Measurements from ENCODE around the gene ANXA11. TPM values are rescaled to one million over a fixed set of nuclear protein-coding genes. Genes with fewer than 3 reads are reported as not detected.

The ANXA11 gene
- polyA plus RNA-seq, 2 of the 4 experiments (the other 2 are of a cell fraction), result 92.6 to 119 TPM

DNA sequence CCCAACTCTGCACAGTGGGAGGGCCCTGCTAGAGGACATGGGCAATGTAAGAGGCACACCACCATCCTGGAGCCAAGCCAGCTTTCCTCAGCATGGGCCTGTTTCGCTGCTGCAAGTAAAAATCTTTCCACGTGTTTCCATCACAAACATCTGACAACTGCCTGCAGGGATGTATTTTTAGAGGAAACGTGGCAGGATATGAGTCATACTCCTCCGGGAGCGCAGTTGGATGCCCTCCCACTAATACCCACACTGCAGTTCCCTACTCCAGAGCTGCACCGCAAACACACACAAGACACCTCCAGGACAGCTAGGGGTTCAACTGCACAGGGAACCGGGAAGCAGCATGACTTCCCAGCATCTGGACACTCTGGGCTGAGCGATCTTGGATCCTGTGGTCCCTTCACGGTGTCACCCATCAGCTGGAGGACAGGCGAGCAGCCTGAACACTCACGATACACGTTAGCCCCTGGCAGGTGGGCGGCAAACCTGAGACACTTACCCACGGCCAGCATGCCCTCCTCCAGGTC is 46.7 kb downstream of the ANXA11 start (continued):
- TF ChIP-seq, protein P1, sequence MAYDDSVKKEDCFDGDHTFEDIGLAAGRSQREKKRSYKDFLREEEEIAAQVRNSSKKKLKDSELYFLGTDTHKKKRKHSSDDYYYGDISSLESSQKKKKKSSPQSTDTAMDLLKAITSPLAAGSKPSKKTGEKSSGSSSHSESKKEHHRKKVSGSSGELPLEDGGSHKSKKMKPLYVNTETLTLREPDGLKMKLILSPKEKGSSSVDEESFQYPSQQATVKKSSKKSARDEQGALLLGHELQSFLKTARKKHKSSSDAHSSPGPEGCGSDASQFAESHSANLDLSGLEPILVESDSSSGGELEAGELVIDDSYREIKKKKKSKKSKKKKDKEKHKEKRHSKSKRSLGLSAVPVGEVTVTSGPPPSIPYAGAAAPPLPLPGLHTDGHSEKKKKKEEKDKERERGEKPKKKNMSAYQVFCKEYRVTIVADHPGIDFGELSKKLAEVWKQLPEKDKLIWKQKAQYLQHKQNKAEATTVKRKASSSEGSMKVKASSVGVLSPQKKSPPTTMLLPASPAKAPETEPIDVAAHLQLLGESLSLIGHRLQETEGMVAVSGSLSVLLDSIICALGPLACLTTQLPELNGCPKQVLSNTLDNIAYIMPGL (CRISPR knock-in tag; IDR thresholded peaks at IDR 0.05; ENCODE audit: borderline replicate concordance), result no peak
- TF ChIP-seq TP53 (CRISPR knock-in tag; IDR thresholded peaks at IDR 0.05) (no peak), MYC (IDR thresholded peaks at IDR 0.05; ENCODE audit: borderline replicate concordance, low read length) (peak; percentile 75; the same call in 1 of the 2 replicates), RNF2 (IDR thresholded peaks at IDR 0.05; ENCODE audit: borderline replicate concordance, low read depth) (no peak), PHF8 (IDR thresholded peaks at IDR 0.05; ENCODE audit: borderline replicate concordance, low read depth) (no peak), FOSL2 (IDR thresholded peaks at IDR 0.05) (peak; percentile 80), FOSL2 (CRISPR knock-in tag; IDR thresholded peaks at IDR 0.05) (peak; percentile 93)
- TF ChIP-seq, protein P2, sequence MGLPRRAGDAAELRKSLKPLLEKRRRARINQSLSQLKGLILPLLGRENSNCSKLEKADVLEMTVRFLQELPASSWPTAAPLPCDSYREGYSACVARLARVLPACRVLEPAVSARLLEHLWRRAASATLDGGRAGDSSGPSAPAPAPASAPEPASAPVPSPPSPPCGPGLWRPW (IDR thresholded peaks at IDR 0.05), result no peak
- TF ChIP-seq, protein P3, sequence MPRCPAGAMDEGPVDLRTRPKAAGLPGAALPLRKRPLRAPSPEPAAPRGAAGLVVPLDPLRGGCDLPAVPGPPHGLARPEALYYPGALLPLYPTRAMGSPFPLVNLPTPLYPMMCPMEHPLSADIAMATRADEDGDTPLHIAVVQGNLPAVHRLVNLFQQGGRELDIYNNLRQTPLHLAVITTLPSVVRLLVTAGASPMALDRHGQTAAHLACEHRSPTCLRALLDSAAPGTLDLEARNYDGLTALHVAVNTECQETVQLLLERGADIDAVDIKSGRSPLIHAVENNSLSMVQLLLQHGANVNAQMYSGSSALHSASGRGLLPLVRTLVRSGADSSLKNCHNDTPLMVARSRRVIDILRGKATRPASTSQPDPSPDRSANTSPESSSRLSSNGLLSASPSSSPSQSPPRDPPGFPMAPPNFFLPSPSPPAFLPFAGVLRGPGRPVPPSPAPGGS (IDR thresholded peaks at IDR 0.05), result no peak

DNA sequence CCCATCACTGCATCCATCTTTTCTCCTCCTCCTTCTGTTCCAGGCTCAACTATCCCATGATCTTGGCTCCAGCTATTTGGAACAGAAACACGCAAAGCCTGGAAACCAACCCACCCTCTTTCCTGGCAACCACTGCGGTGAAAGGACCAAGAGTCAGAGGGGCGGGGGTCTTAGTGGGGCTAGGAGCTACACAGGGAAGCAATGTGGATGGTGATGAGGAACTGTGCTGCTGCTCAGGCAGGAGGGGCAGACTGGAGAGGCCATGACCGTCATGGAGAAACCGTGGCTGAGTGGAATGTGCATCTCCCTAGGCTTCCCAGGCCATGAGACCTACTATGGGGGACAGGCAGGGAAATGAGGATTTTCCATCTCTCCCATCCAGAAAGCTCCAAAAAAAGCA is 47.2 kb downstream of the ANXA11 start:
- Histone ChIP-seq H3K9me3 (no peaks in the 10 kb centered on the region), H3K4me3 (no peak overlapping the region), H3K4me1 (peaks cover 21% of the 10 kb centered on the region), H3K4me2 (peak overlapping the region; percentile 62; the same call in 2 of the 3 replicates), H3K27ac (peak overlapping the region; percentile 22 to 79; a peak in 4 of 6 replicates)
- TF ChIP-seq RCOR1 (IDR thresholded peaks at IDR 0.05; ENCODE audit: low read depth, low read length) (no peak), KDM1A (IDR thresholded peaks at IDR 0.05; ENCODE audit: low read depth) (no peak), FOSL2 (IDR thresholded peaks at IDR 0.05) (no peak), FOSL2 (CRISPR knock-in tag; IDR thresholded peaks at IDR 0.05) (no peak)
- WGBS (ENCODE audit: missing lambda C conversion rate), result 95% methylated on average over 5 of the region's 5 CpGs
- ChIA-PET POLR2A (interaction anchor here (0.6 kb wide), 1 partner anchor 62 kb away, joined by 3 read pairs; no protein-coding TSS in a partner anchor), CTCF (interaction anchor here (1.0 to 7.2 kb wide), 6 partner anchors 9 to 64 kb away, joined by 4 to 55 read pairs (median 8); partner anchors contain the start of gene ANXA11)
- FAIRE-seq (no peak), DNase-seq (ENCODE audit: low read depth in 1 of 2, low spot score in 1 of 2) (no peak), ATAC-seq (no peak)

DNA sequence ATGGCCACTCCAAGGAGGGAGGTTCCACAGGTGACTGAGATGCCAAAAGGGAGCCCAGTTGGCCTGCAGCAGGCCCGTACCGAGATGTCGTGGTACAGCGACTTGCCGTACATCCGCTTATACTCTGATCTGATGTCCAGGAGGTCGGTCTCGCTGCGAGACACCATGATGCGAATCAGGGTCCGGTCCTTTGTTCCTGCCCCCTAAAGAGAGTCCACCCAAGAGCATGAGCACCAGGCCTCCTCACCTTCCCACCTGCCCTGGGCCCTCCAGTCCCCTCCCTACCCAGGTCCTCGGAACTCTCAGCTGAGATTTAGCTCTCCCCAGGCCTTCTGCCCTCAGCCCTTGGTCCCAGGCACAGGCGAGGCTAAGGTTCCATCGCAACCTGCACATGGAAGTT is 47.8 kb downstream of the ANXA11 start:
- ChIA-PET CTCF (interaction anchor here (1.0 to 7.2 kb wide), 5 partner anchors 8 to 65 kb away, joined by 4 to 55 read pairs (median 10); partner anchors contain the start of gene ANXA11), POLR2A (no interaction called here)
- Histone ChIP-seq H3K4me1 (peaks cover 20% of the 10 kb centered on the region), H3K27ac (peak overlapping the region in 1 of 2 experiments; percentile 79; a peak in 2 of 6 replicates), H3K9me3 (no peaks in the 10 kb centered on the region), H3K4me3 (no peak overlapping the region), H3K4me2 (no peak overlapping the region)
- FAIRE-seq (no peak), DNase-seq (ENCODE audit: low read depth in 1 of 2, low spot score in 1 of 2) (no peak), ATAC-seq (no peak)
- no peak for TF ChIP-seq JUN (IDR thresholded peaks at IDR 0.05)
- no peak for TF ChIP-seq SREBF2 (IDR thresholded peaks at IDR 0.05)
- TF ChIP-seq FOSB (CRISPR knock-in tag; IDR thresholded peaks at IDR 0.05), result no peak
- TF ChIP-seq, protein P4, sequence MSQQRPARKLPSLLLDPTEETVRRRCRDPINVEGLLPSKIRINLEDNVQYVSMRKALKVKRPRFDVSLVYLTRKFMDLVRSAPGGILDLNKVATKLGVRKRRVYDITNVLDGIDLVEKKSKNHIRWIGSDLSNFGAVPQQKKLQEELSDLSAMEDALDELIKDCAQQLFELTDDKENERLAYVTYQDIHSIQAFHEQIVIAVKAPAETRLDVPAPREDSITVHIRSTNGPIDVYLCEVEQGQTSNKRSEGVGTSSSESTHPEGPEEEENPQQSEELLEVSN (IDR thresholded peaks at IDR 0.05; ENCODE audit: borderline replicate concordance, low read depth), result no peak
- no peak for TF ChIP-seq EHF (CRISPR knock-in tag; IDR thresholded peaks at IDR 0.05)
- no peak for TF ChIP-seq HOXA7 (CRISPR knock-in tag; IDR thresholded peaks at IDR 0.05)
- TF ChIP-seq, protein P5, sequence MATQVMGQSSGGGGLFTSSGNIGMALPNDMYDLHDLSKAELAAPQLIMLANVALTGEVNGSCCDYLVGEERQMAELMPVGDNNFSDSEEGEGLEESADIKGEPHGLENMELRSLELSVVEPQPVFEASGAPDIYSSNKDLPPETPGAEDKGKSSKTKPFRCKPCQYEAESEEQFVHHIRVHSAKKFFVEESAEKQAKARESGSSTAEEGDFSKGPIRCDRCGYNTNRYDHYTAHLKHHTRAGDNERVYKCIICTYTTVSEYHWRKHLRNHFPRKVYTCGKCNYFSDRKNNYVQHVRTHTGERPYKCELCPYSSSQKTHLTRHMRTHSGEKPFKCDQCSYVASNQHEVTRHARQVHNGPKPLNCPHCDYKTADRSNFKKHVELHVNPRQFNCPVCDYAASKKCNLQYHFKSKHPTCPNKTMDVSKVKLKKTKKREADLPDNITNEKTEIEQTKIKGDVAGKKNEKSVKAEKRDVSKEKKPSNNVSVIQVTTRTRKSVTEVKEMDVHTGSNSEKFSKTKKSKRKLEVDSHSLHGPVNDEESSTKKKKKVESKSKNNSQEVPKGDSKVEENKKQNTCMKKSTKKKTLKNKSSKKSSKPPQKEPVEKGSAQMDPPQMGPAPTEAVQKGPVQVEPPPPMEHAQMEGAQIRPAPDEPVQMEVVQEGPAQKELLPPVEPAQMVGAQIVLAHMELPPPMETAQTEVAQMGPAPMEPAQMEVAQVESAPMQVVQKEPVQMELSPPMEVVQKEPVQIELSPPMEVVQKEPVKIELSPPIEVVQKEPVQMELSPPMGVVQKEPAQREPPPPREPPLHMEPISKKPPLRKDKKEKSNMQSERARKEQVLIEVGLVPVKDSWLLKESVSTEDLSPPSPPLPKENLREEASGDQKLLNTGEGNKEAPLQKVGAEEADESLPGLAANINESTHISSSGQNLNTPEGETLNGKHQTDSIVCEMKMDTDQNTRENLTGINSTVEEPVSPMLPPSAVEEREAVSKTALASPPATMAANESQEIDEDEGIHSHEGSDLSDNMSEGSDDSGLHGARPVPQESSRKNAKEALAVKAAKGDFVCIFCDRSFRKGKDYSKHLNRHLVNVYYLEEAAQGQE (IDR thresholded peaks at IDR 0.05), result no peak
- 97% methylated on average over 12 of the region's 14 CpGs for WGBS (ENCODE audit: missing lambda C conversion rate)

All from A549 (cell line).